Esophagus squamous epithelium (tissue), 4 donors: ENCODE measurements around the gene CRYAB.

Experiments
- CTCF ChIP-seq, 6 experiments: fragments of 450-650 bp in 4 of 6; fragments of 200-600 bp in 2 of 6; sonication (generic) in 2 of 6; IDR thresholded peaks; one replicate each; pipeline ENCODE4 v1.5.1; 2016 to 2019; ENCODE audit warnings: antibody characterized with exemption in 6 of 6, mild to moderate bottlenecking in 4 of 6, moderate library complexity in 4 of 6
- POLR2A ChIP-seq, 4 donors: fragments of 450-650 bp; IDR thresholded peaks; one replicate each; pipeline ENCODE4 v1.6.1; 2017; ENCODE audit warnings: antibody characterized with exemption in 4 of 4, mild to moderate bottlenecking in 4 of 4, moderate library complexity in 3 of 4

GRCh38 chr11:111925953-111926352 is 14.4 kb upstream of the CRYAB start:
- TF ChIP-seq CTCF (IDR thresholded peaks at IDR 0.05) (no peak), POLR2A (IDR thresholded peaks at IDR 0.05) (no peak)
